HL-60/S4 (cell line): ENCODE measurements around the gene NAMPT.
"Not testable (repeated sequence)": the region's sequence is repeated elsewhere in the genome, so short reads cannot be mapped to it uniquely, and the experiment has no call there.

Experiments
- in situ Hi-C: fragments of 300-500 bp; cut with MboI; formaldehyde crosslinking; loops from 2 replicates; pipeline ENCODE4 v1.14.3; 2022; ENCODE audit warnings: low sequenced_read_pairs

NAMPT gene

DNA sequence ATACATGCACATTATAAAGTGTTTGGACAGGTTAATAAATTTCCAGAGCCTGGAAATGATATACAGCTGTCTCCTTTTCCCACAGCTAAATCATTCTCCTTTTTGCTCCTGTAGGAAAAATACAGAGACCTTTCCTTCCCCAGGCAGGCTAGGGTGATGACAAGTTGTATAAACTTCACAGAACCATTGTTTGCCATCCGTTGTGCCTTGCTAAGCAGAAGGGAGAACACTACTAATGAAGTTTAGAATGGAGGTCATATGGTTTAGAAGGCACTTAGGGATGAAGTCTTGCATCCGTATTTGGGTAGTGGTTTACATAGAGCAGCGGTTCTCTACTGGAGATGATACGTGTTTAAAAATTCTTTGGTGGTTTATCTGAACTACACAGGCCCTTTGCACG is 46.0 kb downstream of the NAMPT start:
- in situ Hi-C loops = no loop called here

DNA sequence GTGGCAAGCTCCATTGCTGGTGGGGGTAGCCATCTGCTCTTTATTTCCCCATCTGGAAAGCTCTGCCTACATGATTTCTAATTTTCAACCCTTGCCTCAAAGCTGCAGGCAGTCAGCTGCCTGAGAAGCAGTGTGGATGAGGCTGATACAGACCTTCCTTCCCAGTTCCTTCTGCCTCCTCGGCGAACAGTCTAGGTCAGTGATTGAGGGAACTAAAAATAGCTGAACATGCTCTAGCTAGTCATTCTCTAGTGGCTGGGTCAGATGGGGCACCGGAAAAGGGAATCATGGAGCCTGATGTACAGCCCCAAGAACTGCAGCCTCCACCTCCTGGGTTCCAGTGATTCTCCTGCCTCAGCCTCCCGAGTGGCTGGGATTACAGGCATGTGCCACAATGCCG is 48.7 kb downstream of the NAMPT start:
- in situ Hi-C loops = no loop called here

DNA sequence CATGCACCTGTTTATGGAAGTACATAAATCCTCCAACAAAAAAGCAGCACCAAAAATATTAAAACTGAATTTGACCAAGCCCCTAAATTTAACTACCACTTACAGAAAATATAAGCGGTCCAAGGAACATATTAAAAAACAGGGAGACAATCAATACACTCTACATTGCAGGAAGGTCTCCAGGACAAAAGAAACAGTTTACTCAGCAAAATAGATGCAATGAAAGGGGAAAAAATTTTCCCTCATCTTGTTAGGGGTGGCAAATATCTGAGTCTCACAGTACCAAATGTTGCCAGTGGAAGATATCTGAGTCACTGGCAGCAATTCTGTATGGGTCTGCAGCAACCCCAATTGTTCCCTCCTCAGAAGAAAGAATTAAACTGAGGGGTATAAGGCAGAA is 50.4 kb downstream of the NAMPT start:
- in situ Hi-C loops = no loop called here

DNA sequence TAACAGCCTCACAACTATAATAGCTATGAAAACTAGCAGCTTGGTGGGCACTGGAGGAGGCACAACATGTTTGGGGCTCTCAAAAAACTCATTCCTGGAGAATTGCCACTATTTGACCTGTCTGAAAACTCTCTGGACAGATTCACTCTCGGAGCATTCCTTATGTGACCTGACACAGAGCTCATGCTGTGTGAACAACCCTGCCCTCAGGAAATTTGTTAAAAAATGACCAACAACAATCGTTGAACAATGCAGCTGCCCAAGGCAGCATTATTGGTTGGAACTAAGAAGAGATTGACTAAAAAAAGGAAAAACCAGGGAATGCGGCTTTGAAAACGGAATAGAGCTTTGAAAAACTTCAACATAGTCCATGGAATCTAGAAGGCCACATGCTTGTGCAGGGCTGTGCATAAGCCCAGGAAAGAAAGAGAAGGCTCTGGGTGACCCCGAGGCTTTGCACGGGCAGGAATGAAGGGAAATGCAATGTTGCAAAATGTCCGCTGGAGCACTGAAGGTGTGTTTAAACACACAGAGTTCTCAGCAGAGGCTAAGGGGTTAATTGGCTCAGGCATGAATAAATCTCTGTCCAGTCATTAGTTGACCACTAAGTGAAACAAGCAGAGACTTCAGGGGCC is 52.8 kb downstream of the NAMPT start:
- in situ Hi-C loops = no loop called here

DNA sequence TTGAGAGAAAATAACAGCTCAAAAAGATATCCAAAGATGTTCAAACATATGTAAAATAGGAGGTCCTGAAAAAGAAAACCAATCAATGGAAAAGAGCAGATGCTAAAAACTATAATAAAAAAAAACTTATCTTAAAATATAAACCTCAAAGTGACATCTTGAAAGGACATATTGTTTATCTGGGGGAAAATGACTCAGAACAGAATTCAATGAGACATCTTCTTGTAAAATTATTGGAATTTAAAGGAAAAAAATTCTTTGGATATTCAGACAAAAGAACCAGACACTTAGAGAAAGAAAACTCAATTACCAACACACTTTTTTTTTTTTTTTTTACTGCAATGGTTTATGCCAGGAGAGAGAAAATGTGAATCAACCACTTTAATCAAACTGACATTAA is 58.9 kb downstream of the NAMPT start:
- in situ Hi-C loops = no loop called here

DNA sequence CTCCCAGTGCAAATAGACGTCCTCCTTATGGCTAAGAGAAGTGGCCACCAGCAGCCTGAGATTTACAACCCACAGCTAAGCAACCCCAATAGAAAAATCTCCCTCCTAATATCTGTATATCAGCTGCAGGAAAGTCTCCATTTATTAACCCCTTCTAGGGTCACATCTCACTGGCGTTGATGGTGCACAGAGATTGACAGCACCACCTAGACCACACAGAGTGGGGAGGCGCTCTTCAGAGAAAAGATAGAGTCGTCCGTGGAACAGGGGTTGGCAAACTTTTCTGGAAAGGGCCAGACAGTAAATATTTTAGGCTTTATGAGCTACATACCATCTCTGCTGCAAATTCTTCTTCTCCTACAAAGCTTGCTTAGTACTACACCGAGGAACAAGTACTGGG is 60.0 kb downstream of the NAMPT start:
- in situ Hi-C loops = no loop called here

DNA sequence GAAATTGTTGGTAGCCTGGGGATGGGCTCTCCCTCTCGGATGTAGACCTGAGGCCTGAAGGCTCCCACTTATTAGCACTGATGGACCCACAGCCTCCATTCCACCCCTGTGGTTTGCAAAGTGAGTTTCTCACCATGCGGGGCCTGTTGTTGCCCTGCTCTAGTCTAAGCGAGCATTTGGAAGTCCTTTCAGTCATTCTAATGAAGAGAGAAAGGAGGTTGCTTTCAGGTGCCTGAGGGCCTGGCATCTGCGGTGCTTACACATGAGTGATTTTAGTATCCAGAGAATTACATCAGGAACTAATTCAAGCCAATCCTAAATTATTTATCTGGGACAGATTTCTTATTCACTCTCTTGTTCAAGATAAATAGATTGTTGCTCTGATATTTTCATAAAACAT is 61.6 kb downstream of the NAMPT start:
- in situ Hi-C loops = no loop called here

DNA sequence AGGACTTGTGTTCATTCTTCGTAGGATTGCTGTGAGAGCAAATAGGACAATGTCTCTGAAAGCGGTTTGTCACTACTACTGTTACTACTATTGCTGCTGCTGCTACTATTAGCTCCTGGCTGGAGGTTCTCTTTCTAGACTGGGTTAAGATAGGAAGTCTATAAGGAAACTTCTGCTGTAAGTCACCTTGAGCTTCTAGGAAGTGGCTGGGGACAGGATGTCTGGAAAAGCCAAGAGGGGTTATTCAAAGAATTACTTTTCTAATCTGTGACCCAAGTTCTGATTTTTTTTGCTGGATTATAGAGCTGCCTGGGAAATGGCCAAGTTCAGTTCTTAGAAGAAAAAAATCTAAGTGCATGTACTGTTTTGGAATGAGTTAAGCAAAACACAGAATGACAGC is 62.2 kb downstream of the NAMPT start:
- in situ Hi-C loops = no loop called here

DNA sequence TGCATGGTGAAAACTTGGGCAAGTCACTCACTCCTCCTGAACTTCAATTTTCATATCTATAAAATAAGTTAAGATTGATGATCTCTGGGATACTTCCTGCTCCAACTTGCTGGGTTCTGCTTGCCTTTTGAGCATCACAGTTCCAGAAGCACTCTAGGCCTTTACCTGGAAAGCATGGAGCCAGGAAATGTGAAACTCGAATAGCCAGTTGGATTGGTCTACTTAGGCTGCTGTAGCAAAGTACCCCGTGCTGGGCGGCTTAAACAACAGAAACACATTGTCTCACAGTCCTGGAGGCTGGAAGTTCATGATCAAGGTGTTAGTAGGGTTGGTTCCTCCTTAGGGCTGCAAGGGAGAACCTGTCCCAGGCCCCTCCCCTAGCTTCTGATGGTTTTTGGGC is 64.5 kb downstream of the NAMPT start:
- in situ Hi-C loops = no loop called here

DNA sequence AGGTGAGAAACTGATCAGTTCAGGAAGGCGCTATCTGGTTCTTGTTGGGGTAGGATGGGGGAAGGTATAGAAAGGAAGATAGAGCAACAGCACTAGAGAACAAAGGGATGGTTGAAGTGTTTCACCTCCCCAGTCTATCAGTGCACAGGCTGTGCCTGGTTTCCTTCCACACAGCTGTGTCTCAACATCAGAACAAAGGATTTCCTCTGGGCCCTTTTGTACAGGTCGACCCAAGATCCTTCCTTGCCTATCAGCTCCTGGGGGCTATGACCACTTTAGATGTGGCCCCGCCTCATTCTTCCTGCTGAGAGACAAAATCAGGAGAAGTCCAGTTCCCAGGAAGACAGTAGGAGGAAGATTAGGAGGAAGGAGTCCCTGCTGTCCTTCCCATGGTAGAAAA is 65.6 kb downstream of the NAMPT start:
- in situ Hi-C loops = no loop called here

DNA sequence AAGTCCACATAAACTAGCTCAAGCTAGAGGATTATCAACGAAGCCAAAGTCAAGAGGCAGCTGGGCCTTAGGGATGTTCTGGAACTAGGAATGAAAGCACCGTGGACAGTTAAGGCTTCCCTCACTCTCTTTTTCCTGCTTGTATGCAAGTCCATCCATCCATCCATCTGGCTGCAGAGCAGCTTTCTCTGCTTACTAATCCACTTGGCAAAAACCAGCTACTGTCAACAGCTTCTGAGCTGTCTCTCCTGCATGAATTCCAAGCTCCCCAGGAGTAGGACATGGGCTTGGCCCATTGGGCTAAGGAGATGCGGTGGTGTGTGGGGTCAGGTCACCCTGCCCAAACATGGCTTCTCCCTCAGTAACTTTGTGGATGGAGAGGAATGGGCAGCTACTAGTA is 66.2 kb downstream of the NAMPT start:
- in situ Hi-C loops = no loop called here

DNA sequence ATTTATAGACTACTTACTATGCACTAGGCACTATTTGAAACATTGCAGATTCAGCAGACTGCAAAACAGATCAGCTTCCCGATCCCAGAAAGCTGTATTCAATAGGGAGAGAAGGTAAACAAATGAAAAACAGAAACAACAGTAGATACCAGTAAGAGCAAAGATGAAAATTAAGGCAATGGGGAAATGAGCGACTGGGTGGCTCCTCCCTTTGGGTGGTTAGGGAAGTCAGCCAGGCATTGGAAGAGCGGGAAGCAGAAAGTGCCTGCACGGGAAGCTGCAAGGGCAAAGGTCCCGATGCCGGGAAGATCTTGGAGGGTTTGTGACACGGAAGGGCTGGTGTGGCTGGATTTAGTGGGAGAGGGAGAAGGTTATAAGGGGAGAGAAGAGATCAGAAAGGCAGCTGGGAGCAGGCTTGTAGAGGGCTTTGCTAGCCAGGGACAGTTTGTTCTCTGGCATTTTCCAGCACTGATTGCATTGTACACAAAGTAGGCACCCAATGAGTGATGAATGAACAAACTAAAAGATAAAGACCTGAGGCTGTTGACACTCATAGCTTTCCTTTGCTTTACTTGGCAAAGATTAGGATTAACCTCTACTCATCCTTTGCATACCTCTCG is 67.8 kb downstream of the NAMPT start:
- in situ Hi-C loops = no loop called here

DNA sequence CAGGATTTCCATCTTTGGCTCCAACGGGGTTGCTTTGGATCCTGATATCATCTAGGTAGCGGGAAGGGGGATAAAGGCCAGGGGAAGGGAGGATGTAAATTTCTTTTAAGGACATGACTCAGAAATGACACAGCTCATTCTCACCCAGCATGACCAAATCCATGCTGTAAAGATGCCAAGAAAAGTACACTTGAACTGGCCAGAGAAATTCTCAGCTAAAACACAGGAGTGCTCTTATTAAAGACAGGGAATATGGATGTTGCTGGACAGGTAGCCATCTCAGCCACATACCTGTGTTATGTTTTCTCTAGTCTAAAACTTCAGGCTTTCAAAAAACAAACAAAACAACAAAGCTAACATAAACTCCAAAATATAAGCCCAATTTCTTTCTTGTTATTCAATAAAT is 68.3 kb downstream of the NAMPT start:
- in situ Hi-C loops = no loop called here

DNA sequence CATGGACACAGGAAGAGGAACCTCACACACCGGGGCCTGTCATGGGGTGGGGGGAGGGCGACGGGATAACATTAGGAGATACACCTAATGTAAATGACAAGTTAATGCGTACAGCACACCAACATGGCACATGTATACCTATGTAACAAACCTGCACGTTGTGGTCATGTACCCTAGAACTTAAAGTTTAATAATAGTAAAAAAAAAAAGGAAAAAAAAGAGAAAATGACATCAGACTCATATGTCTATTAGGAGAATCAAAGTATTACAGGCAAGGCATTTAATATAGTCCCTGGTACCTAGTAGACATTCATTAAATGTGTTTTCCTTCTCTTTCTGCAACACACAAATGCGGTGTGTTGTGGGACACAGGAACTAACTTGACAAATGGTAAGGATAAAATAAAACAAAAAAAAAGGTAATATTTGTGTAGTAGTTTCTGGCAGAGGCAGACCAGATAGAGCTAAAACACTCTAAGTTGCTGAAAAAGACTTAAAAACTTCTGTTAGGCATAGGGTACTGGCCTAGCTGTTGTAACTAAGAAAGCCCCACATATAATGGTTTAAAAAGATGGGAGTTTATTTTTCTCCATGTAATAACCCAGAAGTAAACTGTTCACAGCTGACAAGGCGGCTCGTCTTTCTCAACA is 68.8 kb downstream of the NAMPT start:
- in situ Hi-C loops = no loop called here

DNA sequence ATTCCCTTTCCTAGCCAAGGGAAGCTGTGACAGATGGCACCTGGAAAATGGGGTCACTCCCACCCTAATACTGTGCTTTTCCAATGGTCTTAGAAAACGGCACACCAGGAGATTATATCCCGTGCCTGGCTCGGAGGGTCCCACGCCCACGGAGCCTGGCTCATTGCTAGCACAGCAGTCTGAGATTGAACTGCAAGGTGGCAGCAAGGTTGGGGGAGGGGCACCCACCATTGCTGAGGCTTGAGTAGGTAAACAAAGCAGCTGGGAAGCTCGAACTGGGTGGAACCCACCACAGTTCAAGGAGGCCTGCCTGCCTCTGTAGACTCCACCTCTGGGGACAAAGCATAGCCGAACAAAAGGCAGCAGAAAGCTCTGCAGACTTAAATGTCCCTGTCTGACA is 75.8 kb downstream of the NAMPT start:
- in situ Hi-C loops = not testable (repeated sequence)

DNA sequence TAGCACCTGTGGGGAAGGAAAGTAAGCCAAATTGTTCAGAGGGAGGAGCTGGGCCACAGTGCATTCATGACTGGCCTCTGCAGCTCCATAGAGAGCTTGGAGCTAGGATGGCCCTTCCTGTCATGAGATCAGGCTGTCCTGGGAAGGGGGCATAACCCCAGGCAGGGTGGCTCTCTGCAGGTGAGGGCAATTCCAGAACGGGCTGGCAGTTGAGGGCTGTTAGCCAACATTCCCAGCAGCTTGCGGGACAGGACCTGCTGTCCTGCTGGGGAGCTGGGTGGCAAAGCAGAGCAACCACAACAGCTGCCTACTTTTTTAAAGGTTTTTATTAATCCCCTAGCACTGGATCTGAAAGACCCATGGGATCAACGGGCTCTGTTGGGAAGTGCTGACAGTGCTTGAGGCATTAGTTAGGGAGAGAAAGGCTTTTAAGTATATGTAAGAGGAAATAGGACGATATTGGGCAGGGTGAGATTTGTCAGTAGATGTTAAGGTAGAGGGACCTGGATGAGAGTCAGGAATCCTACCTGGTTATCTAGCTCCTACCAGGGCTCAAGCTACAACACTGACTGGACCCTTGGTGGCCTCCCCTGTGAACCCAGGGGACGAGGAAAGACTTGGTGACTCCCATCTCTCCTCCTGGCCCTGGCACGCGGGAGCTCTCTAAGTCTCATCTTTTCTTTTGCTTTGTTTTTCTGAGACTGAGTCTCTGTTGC is 77.8 kb downstream of the NAMPT start:
- in situ Hi-C loops = no loop called here

DNA sequence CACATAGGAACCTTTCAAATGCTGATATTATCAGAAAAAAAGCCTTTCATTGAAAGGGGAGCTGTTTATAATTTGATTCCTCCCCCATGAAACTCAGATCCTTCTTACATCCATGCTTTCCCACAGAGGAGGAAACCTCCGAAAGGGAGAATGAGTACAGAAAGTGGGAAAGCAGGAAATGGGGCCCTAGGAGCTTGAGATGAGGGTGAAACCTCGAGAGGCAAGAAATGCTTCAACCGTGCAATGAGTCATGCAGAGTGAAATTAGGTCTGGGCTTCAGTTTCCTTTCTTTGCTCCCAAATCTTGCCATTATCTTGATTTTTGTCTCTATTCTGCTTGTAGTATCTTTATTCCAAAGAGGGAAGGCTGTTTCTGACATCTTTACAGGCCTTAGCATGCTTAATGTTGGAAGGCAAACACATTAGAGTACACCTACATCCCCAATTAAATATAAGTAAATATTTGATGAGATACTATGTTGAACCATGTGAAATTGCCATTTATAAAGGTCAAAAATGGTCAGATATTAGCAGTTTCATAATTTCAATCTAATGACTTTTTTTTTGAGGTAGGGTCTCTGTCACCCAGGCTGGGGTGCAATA is 79.1 kb downstream of the NAMPT start:
- in situ Hi-C loops = no loop called here

DNA sequence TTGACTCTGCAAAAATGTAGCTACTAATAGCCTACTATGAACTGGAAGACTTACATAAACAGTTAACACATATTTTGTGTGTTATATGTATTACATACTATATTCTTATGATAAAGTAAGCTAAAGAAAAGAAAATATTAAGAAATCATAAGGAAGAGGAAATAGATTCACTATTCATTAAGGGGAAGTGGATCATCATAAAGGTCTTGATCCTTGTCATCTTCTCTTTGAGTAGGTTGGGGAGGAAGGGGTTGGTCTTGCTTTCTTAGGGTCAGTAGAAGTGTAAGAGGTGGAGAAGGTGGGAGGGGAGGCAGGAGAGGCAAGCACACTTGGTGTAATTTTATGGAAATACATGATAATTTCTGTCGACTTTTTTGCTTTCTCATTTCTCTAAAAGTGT is 81.3 kb downstream of the NAMPT start:
- in situ Hi-C loops = no loop called here

DNA sequence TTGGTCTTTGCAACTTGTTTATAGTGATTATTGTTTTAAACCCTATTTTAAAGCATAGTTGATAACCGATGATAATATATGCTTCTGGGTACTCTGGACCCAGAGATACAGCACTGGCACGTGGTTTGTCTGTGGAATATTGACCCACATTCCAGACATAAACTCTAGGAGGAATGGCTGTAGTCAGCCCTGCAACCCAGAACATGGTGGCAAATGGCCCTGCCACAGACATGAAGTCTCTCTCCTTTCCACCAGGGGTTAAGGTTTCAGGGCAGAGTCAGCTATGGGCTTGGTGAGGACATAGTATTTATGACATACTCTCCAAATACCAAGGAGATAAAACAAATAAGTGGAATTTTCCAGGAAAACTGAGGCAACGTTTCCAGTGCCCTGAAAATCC is 83.6 kb downstream of the NAMPT start:
- in situ Hi-C loops = no loop called here

DNA sequence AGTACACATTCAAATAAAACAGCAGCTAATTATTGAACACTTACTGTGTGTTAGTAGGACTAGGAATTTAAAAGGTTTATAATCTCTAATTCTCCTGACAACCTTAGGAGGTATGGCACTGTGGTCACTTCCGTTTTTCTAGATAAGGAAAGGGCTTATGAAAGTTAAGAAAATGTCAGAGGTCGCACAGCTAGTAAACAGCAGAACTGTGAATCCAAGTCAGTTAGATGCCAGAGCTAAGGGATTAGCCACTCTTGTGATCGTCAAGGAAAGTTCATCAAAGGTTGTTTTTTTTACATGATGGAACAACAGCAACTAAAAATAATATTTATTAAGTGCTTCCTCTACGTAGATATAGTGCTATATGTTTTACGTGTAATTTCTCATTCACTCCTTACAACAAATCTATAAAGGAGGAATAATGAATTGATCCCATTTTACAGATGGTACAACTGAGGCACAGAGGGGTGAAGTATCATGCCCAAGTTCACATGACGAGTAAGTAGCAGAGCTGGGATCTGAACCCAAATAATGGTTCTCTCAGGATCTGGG is 84.9 kb downstream of the NAMPT start:
- in situ Hi-C loops = loop anchor here (25.0 kb wide), 1 partner anchor 537 kb away; no protein-coding TSS in a partner anchor

DNA sequence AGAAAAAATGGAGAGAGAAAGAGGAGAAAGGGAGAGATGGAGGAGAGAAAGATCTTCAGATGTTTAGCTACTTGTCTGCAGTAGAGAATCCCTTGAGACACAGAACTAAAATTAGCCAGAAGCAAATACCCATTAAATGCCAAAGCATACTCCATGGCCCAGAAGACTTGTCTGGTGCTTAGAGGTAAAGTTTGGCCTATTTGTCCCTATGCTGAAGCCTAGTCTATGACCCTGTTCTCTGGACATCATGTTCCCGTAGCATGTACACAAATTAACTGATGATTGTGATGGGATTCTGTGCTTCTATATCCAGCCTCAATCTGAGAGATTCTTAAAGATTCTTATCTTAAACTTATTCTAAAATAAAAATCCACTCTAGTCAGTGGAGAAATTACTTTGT is 85.8 kb downstream of the NAMPT start:
- in situ Hi-C loops = loop anchor here (25.0 kb wide), 1 partner anchor 538 kb away; no protein-coding TSS in a partner anchor
